ENCODE results near the gene SUMF1. TPM values are rescaled to one million over a fixed set of nuclear protein-coding genes. Genes with fewer than 3 reads are reported as not detected.

Gene SUMF1
- polyA plus RNA-seq, 1 donor (not counting 4 experiments of a cell fraction or from before 2014, with no cell fraction given): 36.1 TPM

GRCh38 chr3:4417449-4417848 lies 49.6 kb downstream of the SUMF1 start:
- H2AFZ ChIP-seq (ENCODE audit: control insufficient read depth, low read length): no peak overlapping the region
- no peak overlapping the region for H3K9ac ChIP-seq (ENCODE audit: control insufficient read depth, extremely low read depth, insufficient read depth, low read length)
- FAIRE-seq (no peak), DNase-seq (ENCODE audit: low read depth, low spot score) (no peak)
- no peak overlapping the region for H3K4me3 ChIP-seq (ENCODE audit: control insufficient read depth in 2 of 3, extremely low read depth in 1 of 3, insufficient read depth in 2 of 3, low read depth in 1 of 3, low read length in 3 of 3)
- dilution Hi-C loops (cut with MboI; ENCODE audit: extremely low pct_ligation_motif_present, low sequenced_read_pairs): no loop called here
- no peaks in the 10 kb centered on the region for H4K20me1 ChIP-seq (ENCODE audit: control insufficient read depth, extremely low read depth, insufficient read depth, low read length)
- H3K36me3 ChIP-seq (ENCODE audit: control insufficient read depth in 2 of 2, extremely low read depth in 1 of 2, insufficient read depth in 2 of 2, low read length in 2 of 2): no peaks in the 10 kb centered on the region
- peak overlapping the region; percentile 68 for H3K4me2 ChIP-seq (ENCODE audit: control insufficient read depth, extremely low read depth, insufficient read depth, low read depth, low read length)
- H3K79me2 ChIP-seq (ENCODE audit: control insufficient read depth, insufficient read depth, low read length): no peaks in the 10 kb centered on the region
- TF ChIP-seq CTCF (optimal IDR thresholded peaks at IDR 0.05 in 1 of 3, IDR thresholded peaks at IDR 0.05 in 1 of 3, conservative IDR thresholded peaks at IDR 0.05 in 1 of 3; ENCODE audit: extremely low read depth in 1 of 3, insufficient read depth in 2 of 3, low read length in 3 of 3) (no peak), EZH2 (IDR thresholded peaks at IDR 0.05; ENCODE audit: low read length) (no peak)
- no peaks in the 10 kb centered on the region for H3K27me3 ChIP-seq (ENCODE audit: control insufficient read depth, extremely low read depth, insufficient read depth, low read length)
- peak overlapping the region; percentile 59 for H3K27ac ChIP-seq (ENCODE audit: control insufficient read depth, insufficient read depth, low read length)
- H3K9me1 ChIP-seq (ENCODE audit: control insufficient read depth, extremely low read depth, insufficient read depth, low read length): no peaks in the 10 kb centered on the region
- no peaks in the 10 kb centered on the region for H3K9me3 ChIP-seq (ENCODE audit: control insufficient read depth, low read depth, low read length)
- H3K4me1 ChIP-seq (ENCODE audit: control insufficient read depth, extremely low read depth, insufficient read depth, low read length): peaks cover 33% of the 10 kb centered on the region

GRCh38 chr3:4416961-4417360 lies 50.1 kb downstream of the SUMF1 start:
- no peaks in the 10 kb centered on the region for H3K27me3 ChIP-seq (ENCODE audit: control insufficient read depth, extremely low read depth, insufficient read depth, low read length)
- H3K4me1 ChIP-seq (ENCODE audit: control insufficient read depth, extremely low read depth, insufficient read depth, low read length): peaks cover 33% of the 10 kb centered on the region
- FAIRE-seq (peak; percentile 95), DNase-seq (ENCODE audit: low read depth, low spot score) (peak; percentile 95)
- no peak overlapping the region for H3K9ac ChIP-seq (ENCODE audit: control insufficient read depth, extremely low read depth, insufficient read depth, low read length)
- dilution Hi-C loops (cut with MboI; ENCODE audit: extremely low pct_ligation_motif_present, low sequenced_read_pairs): no loop called here
- H3K36me3 ChIP-seq (ENCODE audit: control insufficient read depth in 2 of 2, extremely low read depth in 1 of 2, insufficient read depth in 2 of 2, low read length in 2 of 2): no peaks in the 10 kb centered on the region
- H3K9me3 ChIP-seq (ENCODE audit: control insufficient read depth, low read depth, low read length): no peaks in the 10 kb centered on the region
- peak in 1 of 3 experiments; percentile 27 for TF ChIP-seq CTCF (optimal IDR thresholded peaks at IDR 0.05 in 1 of 3, IDR thresholded peaks at IDR 0.05 in 1 of 3, conservative IDR thresholded peaks at IDR 0.05 in 1 of 3; ENCODE audit: extremely low read depth in 1 of 3, insufficient read depth in 2 of 3, low read length in 3 of 3)
- no peak for TF ChIP-seq EZH2 (IDR thresholded peaks at IDR 0.05; ENCODE audit: low read length)
- peak overlapping the region in 1 of 3 experiments; percentile 6 for H3K4me3 ChIP-seq (ENCODE audit: control insufficient read depth in 2 of 3, extremely low read depth in 1 of 3, insufficient read depth in 2 of 3, low read depth in 1 of 3, low read length in 3 of 3)
- peak overlapping the region; percentile 50 for H2AFZ ChIP-seq (ENCODE audit: control insufficient read depth, low read length)
- H3K9me1 ChIP-seq (ENCODE audit: control insufficient read depth, extremely low read depth, insufficient read depth, low read length): no peaks in the 10 kb centered on the region
- H3K79me2 ChIP-seq (ENCODE audit: control insufficient read depth, insufficient read depth, low read length): no peaks in the 10 kb centered on the region
- peak overlapping the region; percentile 77 for H3K27ac ChIP-seq (ENCODE audit: control insufficient read depth, insufficient read depth, low read length)
- H3K4me2 ChIP-seq (ENCODE audit: control insufficient read depth, extremely low read depth, insufficient read depth, low read depth, low read length): peak overlapping the region; percentile 70
- H4K20me1 ChIP-seq (ENCODE audit: control insufficient read depth, extremely low read depth, insufficient read depth, low read length): no peaks in the 10 kb centered on the region

All from keratinocyte (primary cell).